IMR-90 (cell line): ENCODE measurements around the gene RSRC1. TPM values are rescaled to one million over a fixed set of nuclear protein-coding genes. Genes with fewer than 3 reads are reported as not detected.

Source experiments
- ATAC-seq: fragments of 200-7000 bp; cut with Tn5 transposase; 2 replicates; pipeline ENCODE4 v1.9.1; 2020; ENCODE audit warnings: low read depth, mild to moderate bottlenecking, moderate library complexity
- BruUV-seq: library from RNA; stranded (reverse); fragments of 400-500 nt; replicated peaks from 2 replicates; lab custom pipeline; 2021; lab: Mats Ljungman, UMichigan
- CTCF ChIA-PET: fragments of 300-600 bp; formaldehyde crosslinking; extraction: SDS; loops from one replicate; lab custom pipeline; 2021; ENCODE audit warnings: antibody characterized with exemption; lab: Yijun Ruan, JAX
- POLR2A ChIA-PET: fragments of 300-600 bp; sonication (Branson Sonifier 250); formaldehyde crosslinking; loops from one replicate; lab custom pipeline; 2022; ENCODE audit warnings: antibody characterized with exemption; ENCODE audit not compliant: unreplicated experiment; lab: Charles Lee
- DNase-seq: peaks from one replicate; pipeline ENCODE4 v3.0.0; 2013
- H2AFZ ChIP-seq: replicated peaks from 2 replicates; pipeline ENCODE3; 2013; ENCODE audit warnings: low read length, mild to moderate bottlenecking; ENCODE audit not compliant: poor library complexity
- H2AK5ac ChIP-seq: 2 replicates; pipeline ENCODE4 v1.6.1; 2013; ENCODE audit warnings: low read depth, low read length, inconsistent platforms
- H2AK9ac ChIP-seq: replicated peaks from 2 replicates; pipeline ENCODE3; 2013; ENCODE audit warnings: mild to moderate bottlenecking, low read depth, low read length, moderate library complexity; ENCODE audit not compliant: poor library complexity
- H2BK120ac ChIP-seq: 2 replicates; pipeline ENCODE4 v1.6.1; 2013; ENCODE audit warnings: low read depth, low read length, inconsistent platforms
- H2BK15ac ChIP-seq: 3 replicates; pipeline ENCODE4 v1.6.1; 2013; ENCODE audit warnings: low read depth, low read length, inconsistent platforms
- H2BK20ac ChIP-seq: 2 replicates; pipeline ENCODE4 v1.6.1; 2013; ENCODE audit warnings: low read depth, mild to moderate bottlenecking, inconsistent platforms, low read length, moderate library complexity
- H2BK5ac ChIP-seq: 2 replicates; pipeline ENCODE4 v1.6.1; 2013; ENCODE audit warnings: mild to moderate bottlenecking, low read depth, low read length, inconsistent platforms; ENCODE audit not compliant: poor library complexity, severe bottlenecking
- H3K14ac ChIP-seq: replicated peaks from 2 replicates; pipeline ENCODE4 v1.6.1; 2013; ENCODE audit warnings: low read depth, low read length, inconsistent platforms
- H3K18ac ChIP-seq: 2 replicates; pipeline ENCODE4 v1.6.1; 2013; ENCODE audit warnings: low read depth, low read length, control low read depth
- H3K23ac ChIP-seq: 2 replicates; pipeline ENCODE4 v1.6.1; 2013; ENCODE audit warnings: low read depth, low read length, inconsistent platforms
- H3K27ac ChIP-seq: 2 replicates; pipeline ENCODE4 v1.5.1; 2013; ENCODE audit warnings: mild to moderate bottlenecking, control low read depth, low read length; ENCODE audit not compliant: insufficient read depth
- H3K27me3 ChIP-seq: 2 replicates; pipeline ENCODE4 v1.6.1; 2013; ENCODE audit warnings: low read length; ENCODE audit not compliant: control insufficient read depth, insufficient read depth
- H3K36me3 ChIP-seq: 2 replicates; pipeline ENCODE4 v1.6.1; 2013; ENCODE audit warnings: low read length, mixed read lengths; ENCODE audit not compliant: control insufficient read depth, insufficient read depth
- H3K4ac ChIP-seq: 2 replicates; pipeline ENCODE4 v1.6.1; 2013; ENCODE audit warnings: low read depth, low read length, inconsistent platforms
- H3K4me1 ChIP-seq: 2 replicates; pipeline ENCODE4 v1.6.1; 2013; ENCODE audit warnings: low read length, mixed read lengths; ENCODE audit not compliant: control insufficient read depth, insufficient read depth
- H3K4me2 ChIP-seq: 2 replicates; pipeline ENCODE4 v1.6.1; 2013; ENCODE audit warnings: low read depth, mild to moderate bottlenecking, control low read depth, low read length, moderate library complexity
- H3K4me3 ChIP-seq: 2 replicates; pipeline ENCODE4 v1.5.1; 2013; ENCODE audit warnings: low read depth, mild to moderate bottlenecking, control low read depth, low read length, moderate library complexity; ENCODE audit not compliant: insufficient read depth
- H3K56ac ChIP-seq: 2 replicates; pipeline ENCODE4 v1.6.1; 2013; ENCODE audit warnings: low read length, inconsistent platforms; ENCODE audit not compliant: insufficient read depth; ENCODE audit errors: extremely low read depth
- H3K79me1 ChIP-seq, 2 experiments: 2 replicates each; pipeline ENCODE4 v1.6.1; 2013; ENCODE audit warnings: low read length in 2 of 2, inconsistent platforms in 1 of 2, low read depth in 1 of 2
- H3K9ac ChIP-seq: 2 replicates; pipeline ENCODE4 v1.6.1; 2013; ENCODE audit warnings: low read depth, low read length, control low read depth
- H3K9me1 ChIP-seq: 2 replicates; pipeline ENCODE4 v1.6.1; 2013; ENCODE audit warnings: low read length, inconsistent platforms; ENCODE audit not compliant: insufficient read depth
- H3K9me3 ChIP-seq: 2 replicates; pipeline ENCODE4 v1.6.1; 2013; ENCODE audit warnings: low read length; ENCODE audit not compliant: control insufficient read depth, insufficient read depth
- H4K20me1 ChIP-seq: 2 replicates; pipeline ENCODE4 v1.6.1; 2013; ENCODE audit warnings: low read length, inconsistent platforms; ENCODE audit not compliant: insufficient read depth
- H4K5ac ChIP-seq: 2 replicates; pipeline ENCODE4 v1.6.1; 2013; ENCODE audit warnings: mild to moderate bottlenecking, low read depth, low read length, control low read depth
- H4K8ac ChIP-seq, 2 experiments: 2 replicates each; pipeline ENCODE4 v1.6.1; 2013; ENCODE audit warnings: low read depth in 2 of 2, low read length in 2 of 2, control low read depth in 1 of 2, inconsistent platforms in 1 of 2
- H4K91ac ChIP-seq: 2 replicates; pipeline ENCODE4 v1.6.1; 2013; ENCODE audit warnings: low read depth, low read length, inconsistent platforms; ENCODE audit not compliant: insufficient read depth
- BHLHE40 ChIP-seq: fragments of 150-350 bp; IDR thresholded peaks from 2 replicates; pipeline ENCODE4 v1.6.1; 2016; ENCODE audit warnings: mild to moderate bottlenecking, low read depth, low read length
- CHD1 ChIP-seq: IDR thresholded peaks from 2 replicates; pipeline ENCODE4 v1.6.1; 2012; ENCODE audit warnings: low read depth, low read length, improper control_type of control experiment
- RFX5 ChIP-seq: IDR thresholded peaks from 2 replicates; pipeline ENCODE4 v1.8.0; 2012; ENCODE audit warnings: low read depth, mild to moderate bottlenecking, low read length, moderate library complexity
- dilution Hi-C: fragments of 300-500 bp; cut with HindIII; formaldehyde crosslinking; loops from one replicate; pipeline ENCODE4 v1.14.3; 2018; ENCODE audit warnings: low sequenced_read_pairs; ENCODE audit not compliant: unreplicated experiment
- in situ Hi-C: fragments of 300-500 bp; cut with MboI; formaldehyde crosslinking; loops from 3 replicates; pipeline ENCODE4 v1.14.3; 2019; ENCODE audit warnings: low sequenced_read_pairs, inconsistent platforms, mixed read lengths
- intact Hi-C: fragments of 100-400 bp; cut with micrococcal nuclease; formaldehyde crosslinking; loops from 2 replicates; pipeline ENCODE4 v1.10.0; 2022
- polyA plus RNA-seq, 3 experiments: library from polyadenylated mRNA; depleted of rRNA; stranded (reverse); fragments of >200 nt; gene quantifications; 2 replicates each; pipeline ENCODE4 v1.2.3, GENCODE V29; 2012; ENCODE audit warnings: low replicate concordance in 1 of 3
- total RNA-seq: library from RNA; depleted of rRNA; stranded (reverse); fragments of >200 nt; gene quantifications from 2 replicates; pipeline ENCODE4 v1.2.3, GENCODE V29; 2012
- TF ChIP-seq, protein P1 (sequence below): conservative IDR thresholded peaks from 2 replicates; pipeline ENCODE4 v1.5.1; 2012; ENCODE audit warnings: mild to moderate bottlenecking, low read depth, low read length, improper control_type of control experiment

RSRC1 gene
- total and polyA plus RNA-seq, 2 of the 4 experiments (the other 2 are of a cell fraction), result 3.8 to 41.8 TPM

DNA sequence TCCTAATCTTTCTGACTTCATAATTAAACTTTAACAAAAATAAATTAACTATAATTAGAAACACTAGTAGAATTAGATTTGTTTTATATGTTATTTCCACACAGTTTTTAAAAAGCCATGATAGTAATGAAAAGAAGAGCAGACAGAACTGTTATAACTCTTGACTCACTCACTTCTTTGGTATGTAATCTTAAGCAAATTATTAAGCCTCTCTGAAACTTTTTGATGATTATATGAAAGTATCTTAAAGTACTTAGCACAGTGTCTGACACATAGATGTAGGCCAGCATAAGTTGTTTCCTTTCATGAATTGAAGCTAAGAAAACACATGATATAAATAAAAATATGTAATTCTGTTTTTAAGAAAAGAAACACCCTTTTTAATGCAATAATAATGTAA is 337.5 kb downstream of the RSRC1 start:
- Histone ChIP-seq H3K4me3 (no peak overlapping the region), H3K23ac (no peak overlapping the region), H3K18ac (no peak overlapping the region), H2BK20ac (no peak overlapping the region), H2AK9ac (no peak overlapping the region), H4K8ac (no peak overlapping the region), H2AFZ (no peak overlapping the region), H2BK5ac (no peak overlapping the region), H4K91ac (no peak overlapping the region), H3K27me3 (no peaks in the 10 kb centered on the region), H3K79me1 (no peaks in the 10 kb centered on the region), H3K4me1 (no peaks in the 10 kb centered on the region), H3K14ac (no peak overlapping the region), H3K9ac (no peak overlapping the region), H4K20me1 (no peaks in the 10 kb centered on the region), H2BK120ac (no peak overlapping the region), H3K4ac (no peak overlapping the region), H2AK5ac (no peak overlapping the region), H3K36me3 (no peaks in the 10 kb centered on the region), H3K27ac (no peak overlapping the region), H3K9me3 (no peaks in the 10 kb centered on the region), H3K4me2 (no peak overlapping the region), H2BK15ac (no peak overlapping the region), H3K9me1 (no peaks in the 10 kb centered on the region), H3K56ac (no peak overlapping the region), H4K5ac (no peak overlapping the region)
- ChIA-PET POLR2A (no interaction called here), CTCF (no interaction called here)
- ATAC-seq (peak; percentile 68), DNase-seq (peak; percentile 22)
- TF ChIP-seq RFX5 (no peak), CHD1 (no peak), BHLHE40 (no peak)
- TF ChIP-seq, protein P1, sequence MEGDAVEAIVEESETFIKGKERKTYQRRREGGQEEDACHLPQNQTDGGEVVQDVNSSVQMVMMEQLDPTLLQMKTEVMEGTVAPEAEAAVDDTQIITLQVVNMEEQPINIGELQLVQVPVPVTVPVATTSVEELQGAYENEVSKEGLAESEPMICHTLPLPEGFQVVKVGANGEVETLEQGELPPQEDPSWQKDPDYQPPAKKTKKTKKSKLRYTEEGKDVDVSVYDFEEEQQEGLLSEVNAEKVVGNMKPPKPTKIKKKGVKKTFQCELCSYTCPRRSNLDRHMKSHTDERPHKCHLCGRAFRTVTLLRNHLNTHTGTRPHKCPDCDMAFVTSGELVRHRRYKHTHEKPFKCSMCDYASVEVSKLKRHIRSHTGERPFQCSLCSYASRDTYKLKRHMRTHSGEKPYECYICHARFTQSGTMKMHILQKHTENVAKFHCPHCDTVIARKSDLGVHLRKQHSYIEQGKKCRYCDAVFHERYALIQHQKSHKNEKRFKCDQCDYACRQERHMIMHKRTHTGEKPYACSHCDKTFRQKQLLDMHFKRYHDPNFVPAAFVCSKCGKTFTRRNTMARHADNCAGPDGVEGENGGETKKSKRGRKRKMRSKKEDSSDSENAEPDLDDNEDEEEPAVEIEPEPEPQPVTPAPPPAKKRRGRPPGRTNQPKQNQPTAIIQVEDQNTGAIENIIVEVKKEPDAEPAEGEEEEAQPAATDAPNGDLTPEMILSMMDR, result no peak
- BruUV-seq, result no TSS peak
- in situ Hi-C loops, result loop anchor here (10.0 kb wide), 1 partner anchor 353 kb away; no protein-coding TSS in a partner anchor
- dilution Hi-C loops, result no loop called here
- intact Hi-C loops, result no loop called here
